Stimulated activated naive B cell treated with anti-CD40 and anti-IgM and Interleukin-4, amounts not matched to agents 10 μg/mL and 1 μg/mL and 100 μg/mL, for 72 hours (primary cell): ENCODE data around the gene R3HCC1L.
A peak's percentile ranks its signal among the peaks of the same experiment; 100 is the strongest.
"Not testable (repeated sequence)": the region's sequence is repeated elsewhere in the genome, so short reads cannot be mapped to it uniquely, and the experiment has no call there.

Experiments
- ATAC-seq, 2 donors: fragments of 150-1000 bp; cut with Tn5 transposase; replicated peaks; 2 replicates each; pipeline ENCODE4 v1.10.0; 2021; ENCODE audit warnings: moderate library complexity in 1 of 2
- DNase-seq: peaks from one replicate; pipeline ENCODE4 v3.0.0; 2021
- H3K27ac Mint-ChIP-seq: one replicate; pipeline ENCODE4 v1.8.0; 2022; ENCODE audit warnings: mild to moderate bottlenecking, mixed read lengths
- H3K27me3 Mint-ChIP-seq, 2 donors: one replicate each; pipeline ENCODE4 v1.8.0; 2022; ENCODE audit warnings: mixed read lengths in 2 of 2
- H3K36me3 Mint-ChIP-seq, 2 donors: one replicate each; pipeline ENCODE4 v1.8.0; 2022; ENCODE audit warnings: mixed read lengths in 2 of 2, mild to moderate bottlenecking in 1 of 2
- H3K4me1 Mint-ChIP-seq, 2 donors: one replicate each; pipeline ENCODE4 v1.8.0; 2022; ENCODE audit warnings: mixed read lengths in 2 of 2, mild to moderate bottlenecking in 1 of 2
- H3K4me3 Mint-ChIP-seq, 2 donors: one replicate each; pipeline ENCODE4 v1.8.0; 2022; ENCODE audit warnings: mild to moderate bottlenecking in 2 of 2, mixed read lengths in 2 of 2, moderate library complexity in 1 of 2
- H3K9me3 Mint-ChIP-seq, 2 donors: one replicate each; pipeline ENCODE4 v1.8.0; 2022; ENCODE audit warnings: mixed read lengths in 2 of 2, mild to moderate bottlenecking in 1 of 2

The R3HCC1L gene

DNA sequence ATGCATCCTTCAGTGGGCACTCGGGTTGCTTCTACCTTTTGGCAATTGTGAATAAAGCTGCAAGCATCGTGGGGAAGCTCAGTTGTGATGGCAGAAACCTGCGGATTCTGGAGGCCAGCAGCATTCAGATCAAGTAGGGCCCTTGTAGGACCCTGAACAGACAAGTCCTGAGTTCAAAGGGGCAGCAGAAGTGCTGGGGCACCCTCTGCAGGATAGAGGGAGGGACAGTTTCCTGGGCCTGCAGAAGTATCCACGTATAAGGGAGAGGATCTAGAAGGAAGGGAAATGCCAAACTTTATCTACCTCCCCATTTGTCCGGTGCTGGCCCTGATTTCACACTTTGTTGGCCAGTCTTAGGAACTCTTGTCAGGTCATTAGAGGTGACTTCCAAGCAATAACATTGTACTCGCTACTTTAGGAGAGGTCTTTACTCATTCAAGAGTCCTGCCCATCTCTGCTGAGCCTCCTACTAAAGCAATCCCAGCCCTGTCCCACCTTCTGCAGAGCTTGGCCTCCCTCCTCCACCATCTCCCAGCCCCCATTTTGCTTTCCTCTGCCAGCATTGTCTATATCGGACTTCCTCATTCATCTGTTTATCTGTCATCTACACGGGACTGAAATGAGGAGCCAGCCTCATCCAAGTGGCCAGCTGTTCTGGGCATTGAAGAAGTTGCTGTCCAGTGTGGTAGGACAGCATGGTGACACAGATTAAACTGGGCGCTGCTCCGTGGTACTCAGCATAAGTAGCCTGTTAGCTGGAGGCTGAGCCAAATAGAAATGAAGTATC, 26.6 kb upstream of the R3HCC1L start:
- Mint-ChIP-seq H3K9me3 (peaks cover 0 to 1% of the 10 kb centered on the region in 2 donors), H3K36me3 (no peaks in the 10 kb centered on the region)

GRCh38 chr10:98110356-98110755, 24.1 kb upstream of the R3HCC1L start:
- no peaks in the 10 kb centered on the region for H3K36me3 Mint-ChIP-seq
- H3K4me1 Mint-ChIP-seq = no peaks in the 10 kb centered on the region
- no peak for DNase-seq
- H3K27me3 Mint-ChIP-seq = peaks cover 37 to 47% of the 10 kb centered on the region in 2 donors
- no peak for ATAC-seq
- no peak overlapping the region for H3K4me3 Mint-ChIP-seq
- peaks cover 0 to 1% of the 10 kb centered on the region in 2 donors for H3K9me3 Mint-ChIP-seq
- H3K27ac Mint-ChIP-seq = no peak overlapping the region

More for the DNA sequence above, 26.6 kb upstream of the R3HCC1L start:
- Mint-ChIP-seq H3K27me3 (peaks cover 23 to 29% of the 10 kb centered on the region in 2 donors), H3K4me3 (no peak overlapping the region), H3K27ac (peak overlapping the region; percentile 63), H3K4me1 (no peaks in the 10 kb centered on the region)
- DNase-seq (no peak), ATAC-seq (no peak)

DNA sequence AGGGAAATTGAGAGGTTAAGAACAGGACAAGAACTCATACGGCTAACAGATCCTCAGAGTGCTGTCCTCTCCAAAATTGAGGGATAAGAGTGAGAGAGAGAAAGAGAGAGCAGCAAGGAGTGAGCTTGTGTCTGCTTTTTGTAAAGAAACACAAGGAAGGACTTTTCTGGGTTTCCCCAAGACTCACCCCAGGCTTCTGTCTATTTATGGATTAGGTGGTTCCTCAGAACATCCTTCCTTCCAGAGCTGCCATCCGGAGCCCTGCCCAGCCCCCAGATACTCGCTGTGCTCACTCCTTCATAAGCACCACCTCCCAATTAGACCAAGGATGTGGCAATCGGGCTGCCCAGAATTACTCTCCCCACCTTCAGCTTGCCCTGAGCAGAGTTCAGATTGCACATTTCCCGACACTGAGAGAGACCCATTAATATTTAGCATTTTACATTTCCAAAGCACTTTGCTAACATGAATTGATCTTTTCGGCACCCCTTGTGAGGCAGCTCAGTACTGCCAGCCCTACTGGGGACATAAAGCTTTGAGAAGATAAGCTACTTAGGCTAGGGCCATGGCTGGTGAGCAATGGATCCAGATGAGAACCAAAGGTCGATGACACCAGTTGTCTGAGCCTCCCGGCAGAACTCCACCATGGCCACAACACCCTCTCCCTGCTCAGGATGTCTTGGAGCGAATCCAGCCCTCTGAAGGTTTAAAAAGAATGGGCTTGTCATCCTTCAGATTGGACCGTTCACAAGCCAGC, 19.2 kb upstream of the R3HCC1L start:
- peaks cover 0 to 3% of the 10 kb centered on the region in 2 donors for H3K36me3 Mint-ChIP-seq
- peaks cover 41 to 48% of the 10 kb centered on the region in 2 donors for H3K27me3 Mint-ChIP-seq
- H3K4me1 Mint-ChIP-seq = no peaks in the 10 kb centered on the region
- H3K27ac Mint-ChIP-seq = no peak overlapping the region
- H3K9me3 Mint-ChIP-seq = peaks cover 8 to 12% of the 10 kb centered on the region in 2 donors
- DNase-seq (no peak), ATAC-seq (no peak)
- no peak overlapping the region for H3K4me3 Mint-ChIP-seq

DNA sequence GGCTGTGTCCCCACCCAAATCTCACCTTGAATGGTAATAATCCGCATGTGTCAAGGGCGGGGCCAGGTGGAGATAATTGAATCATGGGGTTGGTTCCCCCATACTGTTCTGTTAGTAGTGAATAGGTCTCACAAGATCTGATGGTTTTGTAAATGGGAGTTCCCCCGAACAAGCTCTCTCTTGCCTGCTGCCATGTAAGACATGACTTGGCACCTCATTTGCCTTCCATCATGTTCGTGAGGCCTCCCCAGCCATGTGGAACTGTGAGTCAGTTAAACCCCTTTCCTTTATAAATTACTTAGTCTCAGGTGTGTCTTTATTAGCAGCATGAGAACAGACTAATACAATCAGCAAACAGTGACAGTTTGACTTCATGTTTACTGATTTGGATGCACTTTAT, 14.6 kb upstream of the R3HCC1L start:
- H3K27me3 Mint-ChIP-seq = peaks cover 26 to 42% of the 10 kb centered on the region in 2 donors
- ATAC-seq (no peak), DNase-seq (no peak)
- no peak overlapping the region for H3K4me3 Mint-ChIP-seq
- no peaks in the 10 kb centered on the region for H3K4me1 Mint-ChIP-seq
- peaks cover 15 to 30% of the 10 kb centered on the region in 2 donors for H3K9me3 Mint-ChIP-seq
- no peak overlapping the region for H3K27ac Mint-ChIP-seq
- peaks cover 12% of the 10 kb centered on the region in 2 donors for H3K36me3 Mint-ChIP-seq

DNA sequence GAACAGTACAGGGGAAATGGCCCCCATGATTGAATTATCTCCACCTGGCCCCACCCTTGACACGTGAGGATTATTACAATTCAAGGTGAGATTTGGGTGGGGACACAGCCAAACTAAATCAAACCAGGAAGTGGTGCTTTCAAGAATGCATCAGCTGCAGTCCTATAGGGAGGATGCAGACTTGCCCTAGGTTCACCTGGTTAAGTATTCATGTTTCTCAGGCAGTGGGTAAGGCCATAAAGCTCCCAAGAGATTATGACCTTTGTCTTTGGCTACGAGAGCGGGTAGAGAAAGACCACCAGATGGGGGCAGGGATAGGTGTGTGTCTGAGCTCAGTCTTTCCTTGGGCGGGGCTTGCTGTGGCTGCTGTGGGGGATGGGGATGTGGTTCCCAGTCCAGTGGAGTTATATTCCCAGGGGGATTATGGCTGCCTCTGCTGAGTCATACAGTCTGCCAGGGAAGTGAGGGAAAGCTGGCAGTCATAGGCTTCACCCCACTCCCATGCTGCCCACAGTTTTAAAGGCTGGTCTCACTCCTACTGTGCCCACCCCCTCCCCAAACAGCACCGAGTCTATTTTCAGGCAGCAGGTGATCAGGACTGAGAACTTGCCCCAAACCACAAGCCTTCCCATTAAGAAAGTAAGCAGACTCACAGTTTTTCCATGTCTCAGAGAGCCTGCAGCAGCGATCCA, 8.4 kb upstream of the R3HCC1L start:
- Mint-ChIP-seq H3K27me3 (peaks cover 17 to 31% of the 10 kb centered on the region in 2 donors), H3K4me3 (peak overlapping the region in 1 of 2 donors; percentile 23), H3K36me3 (peaks cover 16% of the 10 kb centered on the region in 2 donors), H3K4me1 (peaks cover 7 to 17% of the 10 kb centered on the region in 2 donors), H3K27ac (peak overlapping the region; percentile 28), H3K9me3 (peaks cover 13 to 27% of the 10 kb centered on the region in 2 donors)
- peak; percentile 73 to 80 for ATAC-seq
- peak; percentile 22 for DNase-seq

GRCh38 chr10:98128802-98129201, 5.7 kb upstream of the R3HCC1L start:
- ATAC-seq (no peak), DNase-seq (no peak)
- Mint-ChIP-seq H3K4me3 (no peak overlapping the region), H3K27ac (no peak overlapping the region), H3K36me3 (peaks cover 5 to 13% of the 10 kb centered on the region in 2 donors), H3K9me3 (peaks cover 6 to 15% of the 10 kb centered on the region in 2 donors), H3K4me1 (peaks cover 16 to 32% of the 10 kb centered on the region in 2 donors), H3K27me3 (peaks cover 8 to 15% of the 10 kb centered on the region in 2 donors)

DNA sequence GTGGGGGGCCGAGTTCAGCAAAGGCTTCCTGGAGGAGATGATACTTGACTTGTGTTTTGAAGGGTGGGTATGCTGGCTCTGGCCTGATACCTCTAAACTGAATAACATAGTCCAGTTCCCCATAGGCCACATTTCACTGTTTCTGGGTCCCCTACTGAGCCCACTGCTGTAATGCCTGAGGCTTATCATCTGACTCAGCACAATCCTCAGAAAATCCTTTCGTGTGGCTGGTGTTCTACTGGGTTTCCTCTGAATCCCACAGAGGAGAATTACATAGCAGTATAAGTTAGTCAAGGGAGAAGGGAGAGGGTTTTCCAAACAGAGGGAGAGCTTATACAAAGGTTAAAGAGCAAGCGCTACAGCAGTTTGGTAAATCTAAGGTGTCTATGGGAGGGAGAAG, 2.8 kb upstream of the R3HCC1L start:
- no peak overlapping the region for H3K27ac Mint-ChIP-seq
- no peak overlapping the region for H3K4me3 Mint-ChIP-seq
- peaks cover 0 to 3% of the 10 kb centered on the region in 2 donors for H3K9me3 Mint-ChIP-seq
- DNase-seq (no peak), ATAC-seq (no peak)
- H3K4me1 Mint-ChIP-seq = peaks cover 20 to 36% of the 10 kb centered on the region in 2 donors
- H3K36me3 Mint-ChIP-seq = peaks cover 2 to 4% of the 10 kb centered on the region in 2 donors
- peaks cover 0 to 4% of the 10 kb centered on the region in 2 donors for H3K27me3 Mint-ChIP-seq

DNA sequence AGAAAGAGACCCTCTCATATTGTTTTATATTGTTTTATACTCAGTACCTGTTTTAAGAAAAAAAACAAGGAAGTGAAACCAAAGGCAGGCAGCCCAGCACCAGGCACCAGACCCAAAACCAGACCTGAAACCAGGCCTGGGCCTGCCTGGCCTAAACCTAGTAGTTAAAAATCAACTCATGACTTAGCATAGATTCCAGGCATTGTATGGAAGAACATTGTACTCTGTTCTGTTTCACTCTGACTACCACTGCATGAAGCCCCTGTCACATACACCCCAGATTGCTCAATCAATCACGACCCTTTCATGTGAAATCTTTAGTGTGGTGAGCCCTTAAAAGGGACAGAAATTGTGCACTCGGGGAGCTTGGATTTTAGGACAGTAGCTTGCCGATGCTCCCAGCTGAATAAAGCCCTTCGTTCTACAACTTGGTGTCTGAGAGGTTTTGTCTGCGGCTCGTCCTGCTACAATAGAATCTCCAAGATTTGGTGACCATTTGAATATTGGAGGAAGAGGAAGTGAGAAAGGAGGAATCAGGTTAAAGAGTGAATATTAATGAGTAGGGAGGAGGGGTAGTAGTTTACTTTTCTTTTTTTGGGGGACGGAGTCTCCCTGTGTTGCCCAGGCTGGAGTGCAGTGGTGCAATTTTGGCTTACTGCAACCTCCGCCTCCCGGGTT, 1.2 kb upstream of the R3HCC1L start:
- H3K4me3 Mint-ChIP-seq = peak overlapping the region; percentile 65 to 78
- not testable (repeated sequence) for H3K9me3 Mint-ChIP-seq, H3K27me3 Mint-ChIP-seq, H3K36me3 Mint-ChIP-seq
- H3K27ac Mint-ChIP-seq = peak overlapping the region; percentile 93
- peaks cover 22 to 39% of the 10 kb centered on the region in 2 donors for H3K4me1 Mint-ChIP-seq
- ATAC-seq (peak; percentile 69 to 71), DNase-seq (peak; percentile 75)

GRCh38 chr10:98134117-98134430, 383 bp upstream of the R3HCC1L start:
- Mint-ChIP-seq H3K27ac (peak overlapping the region; percentile 93), H3K4me3 (peak overlapping the region; percentile 90 to 98), H3K4me1 (peaks cover 24 to 39% of the 10 kb centered on the region in 2 donors), H3K27me3 (peaks cover 0 to under 1% of the 10 kb centered on the region in 2 donors), H3K36me3 (peaks cover 2 to 6% of the 10 kb centered on the region in 2 donors), H3K9me3 (peaks cover 0 to 3% of the 10 kb centered on the region in 2 donors)
- ATAC-seq (no peak), DNase-seq (no peak)

DNA sequence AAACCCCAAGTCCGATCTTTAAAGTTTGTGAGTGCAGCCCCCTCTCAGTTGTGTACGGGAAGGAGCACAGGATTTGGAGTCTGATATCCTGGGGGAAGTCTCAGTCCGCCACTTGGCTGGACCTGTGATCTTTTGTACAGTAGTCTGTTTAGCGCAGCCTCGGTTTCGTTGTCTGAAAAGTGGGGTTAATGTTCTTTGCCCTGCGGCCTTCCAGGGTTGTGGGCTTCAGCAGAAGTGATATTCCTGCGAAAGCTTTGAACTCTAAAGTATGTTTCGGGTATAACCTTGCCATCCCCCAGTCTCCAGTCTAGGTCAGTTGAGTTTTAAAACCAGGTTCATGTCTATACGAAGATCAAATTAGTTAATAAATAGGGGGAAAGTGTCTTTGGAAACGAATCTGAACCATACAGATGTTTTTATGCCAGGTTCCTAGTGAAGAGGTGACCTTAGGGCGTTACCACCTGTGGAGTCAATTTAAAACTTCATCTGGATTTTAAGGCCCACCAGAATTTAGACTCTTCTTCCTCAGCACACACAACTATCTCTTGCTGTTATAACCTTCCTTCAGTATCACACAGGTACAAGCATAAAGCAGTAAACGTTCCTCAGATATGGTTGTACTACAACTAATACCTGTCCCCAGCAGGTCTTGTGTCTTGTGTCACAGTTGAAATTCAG, 904 bp downstream of the R3HCC1L start:
- Mint-ChIP-seq H3K4me1 (peaks cover 29 to 52% of the 10 kb centered on the region in 2 donors), H3K36me3 (peaks cover 3 to 8% of the 10 kb centered on the region in 2 donors), H3K9me3 (peaks cover 0 to 3% of the 10 kb centered on the region in 2 donors), H3K27ac (peak overlapping the region; percentile 93), H3K27me3 (no peaks in the 10 kb centered on the region), H3K4me3 (peak overlapping the region; percentile 90 to 98)
- DNase-seq (no peak), ATAC-seq (no peak)

GRCh38 chr10:98136775-98137174, 2.3 kb downstream of the R3HCC1L start:
- H3K4me3 Mint-ChIP-seq, H3K9me3 Mint-ChIP-seq, H3K36me3 Mint-ChIP-seq, ATAC-seq, H3K27ac Mint-ChIP-seq, H3K27me3 Mint-ChIP-seq, DNase-seq: not testable (repeated sequence)
- H3K4me1 Mint-ChIP-seq = peaks cover 39 to 65% of the 10 kb centered on the region in 2 donors

GRCh38 chr10:98138031-98138430, 3.6 kb downstream of the R3HCC1L start:
- H3K27ac Mint-ChIP-seq = peak overlapping the region; percentile 37
- H3K27me3 Mint-ChIP-seq = no peaks in the 10 kb centered on the region
- ATAC-seq = no peak
- H3K4me3 Mint-ChIP-seq = no peak overlapping the region
- H3K4me1 Mint-ChIP-seq = peaks cover 42 to 68% of the 10 kb centered on the region in 2 donors
- H3K36me3 Mint-ChIP-seq = peaks cover 2 to 7% of the 10 kb centered on the region in 2 donors
- H3K9me3 Mint-ChIP-seq = no peaks in the 10 kb centered on the region
- no peak for DNase-seq

DNA sequence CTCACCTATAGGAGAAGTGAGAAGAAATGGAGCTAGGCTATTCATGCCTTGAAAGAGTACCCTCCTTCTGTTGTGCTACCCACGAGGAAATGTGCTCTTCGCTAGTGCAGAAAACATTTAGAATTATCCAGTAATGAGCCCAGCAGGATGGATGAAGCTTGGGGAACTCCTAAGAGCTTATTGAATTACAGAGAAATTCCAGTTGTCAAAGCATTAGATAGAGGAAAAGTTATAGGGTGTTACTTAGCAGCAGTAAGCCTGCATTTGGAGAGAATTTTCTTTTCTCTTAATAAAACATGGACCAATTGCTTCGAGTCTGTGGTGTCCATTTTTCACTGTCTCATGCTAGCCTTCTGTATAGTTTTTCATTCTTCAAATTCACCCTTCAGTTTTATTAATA, 5.0 kb downstream of the R3HCC1L start:
- no peak overlapping the region for H3K27ac Mint-ChIP-seq

More for the DNA sequence above, 5.0 kb downstream of the R3HCC1L start:
- no peaks in the 10 kb centered on the region for H3K9me3 Mint-ChIP-seq
- no peak overlapping the region for H3K4me3 Mint-ChIP-seq
- DNase-seq (no peak), ATAC-seq (no peak)
- no peaks in the 10 kb centered on the region for H3K27me3 Mint-ChIP-seq
- H3K4me1 Mint-ChIP-seq = peaks cover 33 to 61% of the 10 kb centered on the region in 2 donors
- peaks cover 2 to 7% of the 10 kb centered on the region in 2 donors for H3K36me3 Mint-ChIP-seq
